IMR-90 (cell line): ENCODE data around the gene MYO10.

Source experiments
- BHLHE40 ChIP-seq: fragments of 150-350 bp; IDR thresholded peaks from 2 replicates; pipeline ENCODE4 v1.6.1; 2016; ENCODE audit warnings: mild to moderate bottlenecking, low read depth, low read length
- CEBPB ChIP-seq: IDR thresholded peaks from 2 replicates; pipeline ENCODE4 v1.6.1; 2012; ENCODE audit warnings: low read depth, low read length, improper control_type of control experiment
- POLR2A ChIP-seq: IDR thresholded peaks from 2 replicates; pipeline ENCODE4 v1.6.1; 2012; ENCODE audit warnings: mild to moderate bottlenecking, low read depth, low read length
- RAD21 ChIP-seq: IDR thresholded peaks from 2 replicates; pipeline ENCODE4 v1.6.1; 2012; ENCODE audit warnings: low read length, improper control_type of control experiment
- SMC3 ChIP-seq: fragments of 150-350 bp; IDR thresholded peaks from 2 replicates; pipeline ENCODE4 v1.6.1; 2016; ENCODE audit warnings: low read depth, mild to moderate bottlenecking, antibody characterized with exemption, low read length, moderate library complexity
- TF ChIP-seq, protein P1 (sequence below): conservative IDR thresholded peaks from 2 replicates; pipeline ENCODE4 v1.5.1; 2012; ENCODE audit warnings: mild to moderate bottlenecking, low read depth, low read length, improper control_type of control experiment

DNA sequence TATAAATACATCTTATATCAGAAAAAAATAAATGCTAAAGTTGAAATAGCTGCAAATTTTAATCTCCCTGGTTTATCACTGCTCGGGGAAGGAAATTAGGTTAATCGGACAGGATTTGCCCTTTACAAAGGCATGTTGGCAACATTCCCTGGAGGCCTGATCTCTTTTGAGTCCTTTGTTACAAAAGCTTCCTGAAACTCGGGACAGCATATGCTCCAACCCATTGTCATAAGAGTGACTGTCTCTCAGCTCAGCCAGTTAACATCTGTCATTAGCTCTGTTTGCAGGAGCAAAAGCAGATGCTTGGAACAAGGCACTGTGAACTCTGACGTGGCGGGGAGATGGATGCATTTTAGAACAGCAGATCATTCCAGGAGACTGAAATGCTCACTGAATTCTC, 80.6 kb downstream of the MYO10 start:
- TF ChIP-seq, protein P1, sequence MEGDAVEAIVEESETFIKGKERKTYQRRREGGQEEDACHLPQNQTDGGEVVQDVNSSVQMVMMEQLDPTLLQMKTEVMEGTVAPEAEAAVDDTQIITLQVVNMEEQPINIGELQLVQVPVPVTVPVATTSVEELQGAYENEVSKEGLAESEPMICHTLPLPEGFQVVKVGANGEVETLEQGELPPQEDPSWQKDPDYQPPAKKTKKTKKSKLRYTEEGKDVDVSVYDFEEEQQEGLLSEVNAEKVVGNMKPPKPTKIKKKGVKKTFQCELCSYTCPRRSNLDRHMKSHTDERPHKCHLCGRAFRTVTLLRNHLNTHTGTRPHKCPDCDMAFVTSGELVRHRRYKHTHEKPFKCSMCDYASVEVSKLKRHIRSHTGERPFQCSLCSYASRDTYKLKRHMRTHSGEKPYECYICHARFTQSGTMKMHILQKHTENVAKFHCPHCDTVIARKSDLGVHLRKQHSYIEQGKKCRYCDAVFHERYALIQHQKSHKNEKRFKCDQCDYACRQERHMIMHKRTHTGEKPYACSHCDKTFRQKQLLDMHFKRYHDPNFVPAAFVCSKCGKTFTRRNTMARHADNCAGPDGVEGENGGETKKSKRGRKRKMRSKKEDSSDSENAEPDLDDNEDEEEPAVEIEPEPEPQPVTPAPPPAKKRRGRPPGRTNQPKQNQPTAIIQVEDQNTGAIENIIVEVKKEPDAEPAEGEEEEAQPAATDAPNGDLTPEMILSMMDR, result no peak
- TF ChIP-seq CEBPB, result no peak
- no peak for TF ChIP-seq POLR2A
- no peak for TF ChIP-seq RAD21
- no peak for TF ChIP-seq BHLHE40
- TF ChIP-seq SMC3, result no peak
